ENCODE results near the gene LIPT2.

- TF ChIP-seq GLIS3 (CRISPR knock-in tag; IDR thresholded peaks at IDR 0.05) (no peak), ZC3H10 (CRISPR knock-in tag; IDR thresholded peaks at IDR 0.05) (no peak), CSDC2 (CRISPR knock-in tag; IDR thresholded peaks at IDR 0.05) (no peak), ZFP3 (CRISPR knock-in tag; IDR thresholded peaks at IDR 0.05) (no peak), CREB5 (CRISPR knock-in tag; IDR thresholded peaks at IDR 0.05; ENCODE audit: low read depth) (no peak), RARB (CRISPR knock-in tag; IDR thresholded peaks at IDR 0.05) (no peak), ZFP30 (CRISPR knock-in tag; IDR thresholded peaks at IDR 0.05) (no peak), PPARA (CRISPR knock-in tag; IDR thresholded peaks at IDR 0.05; ENCODE audit: borderline replicate concordance) (no peak)
Observed at GRCh38 chr11:74444173-74444826, 49.2 kb downstream of the LIPT2 start.

Measured in SK-N-SH treated with all-trans-retinoic acid at 6 μM for 48 hours (cell line).